HepG2 (cell line): ENCODE data around the gene PXT1. TPM values are rescaled to one million over a fixed set of nuclear protein-coding genes. Genes with fewer than 3 reads are reported as not detected.

Source experiments
- ARNTL ChIP-seq: sonication (generic); formaldehyde crosslinking; IDR thresholded peaks from 2 replicates; pipeline ENCODE4 v1.4.0; 2020; ENCODE audit warnings: mild to moderate bottlenecking, missing genetic modification reagents
- FOXP1 ChIP-seq, 2 experiments: fragments of 450-650 bp in 1 of 2; IDR thresholded peaks; 2 replicates each; pipeline ENCODE4 v1.6.1; 2017 to 2018; ENCODE audit warnings: antibody characterized with exemption in 1 of 2
- GATAD2A ChIP-seq: IDR thresholded peaks from 2 replicates; pipeline ENCODE4 v1.6.1; 2016
- HES4 ChIP-seq: sonication (generic); formaldehyde crosslinking; IDR thresholded peaks from 2 replicates; pipeline ENCODE4 v1.9.0; 2021; ENCODE audit warnings: mild to moderate bottlenecking, missing genetic modification reagents, borderline replicate concordance
- HNRNPH1 ChIP-seq: fragments of 200-400 bp; formaldehyde crosslinking; optimal IDR thresholded peaks from 2 replicates; pipeline ENCODE3; 2017; ENCODE audit warnings: mild to moderate bottlenecking, low read depth, low read length
- MIER2 ChIP-seq: IDR thresholded peaks from 2 replicates; pipeline ENCODE4 v1.6.1; 2016; ENCODE audit warnings: missing biosample characterization, missing genetic modification reagents
- NKX3-1 ChIP-seq: sonication (generic); formaldehyde crosslinking; IDR thresholded peaks from 2 replicates; pipeline ENCODE4 v1.5.0; 2020; ENCODE audit warnings: missing genetic modification reagents
- NR2F2 ChIP-seq: IDR thresholded peaks from 2 replicates; pipeline ENCODE4 v1.6.1; 2012; ENCODE audit warnings: low read depth, inconsistent platforms, borderline replicate concordance
- U2AF1 ChIP-seq: fragments of 200-400 bp; formaldehyde crosslinking; optimal IDR thresholded peaks from 2 replicates; pipeline ENCODE3; 2017; ENCODE audit warnings: mild to moderate bottlenecking, low read depth, low read length
- ZMYM2 ChIP-seq: sonication (generic); formaldehyde crosslinking; IDR thresholded peaks from 2 replicates; pipeline ENCODE4 v1.8.0; 2022; ENCODE audit warnings: mild to moderate bottlenecking, missing genetic modification reagents
- ZNF10 ChIP-seq: sonication (generic); formaldehyde crosslinking; IDR thresholded peaks from 2 replicates; pipeline ENCODE4 v1.4.0; 2020; ENCODE audit warnings: mild to moderate bottlenecking, low read depth, missing genetic modification reagents, borderline replicate concordance
- ZNF12 ChIP-seq: sonication (generic); formaldehyde crosslinking; IDR thresholded peaks from 2 replicates; pipeline ENCODE4 v1.5.0; 2020; ENCODE audit warnings: missing genetic modification reagents
- ZNF136 ChIP-seq: sonication (generic); formaldehyde crosslinking; IDR thresholded peaks from 2 replicates; pipeline ENCODE4 v1.8.1; 2022; ENCODE audit warnings: low read depth, mild to moderate bottlenecking, moderate library complexity, missing genetic modification reagents
- ZNF143 ChIP-seq: sonication (generic); formaldehyde crosslinking; IDR thresholded peaks from 2 replicates; pipeline ENCODE4 v1.4.0; 2020; ENCODE audit warnings: missing genetic modification reagents
- ZNF256 ChIP-seq: sonication (generic); formaldehyde crosslinking; conservative IDR thresholded peaks from 2 replicates; pipeline ENCODE4 v1.4.0; 2020; ENCODE audit warnings: missing genetic modification reagents
- ZNF296 ChIP-seq: sonication (generic); formaldehyde crosslinking; conservative IDR thresholded peaks from 2 replicates; pipeline ENCODE4 v1.5.0; 2020; ENCODE audit warnings: mild to moderate bottlenecking, missing genetic modification reagents
- ZNF550 ChIP-seq: sonication (generic); formaldehyde crosslinking; IDR thresholded peaks from 2 replicates; pipeline ENCODE4 v1.4.0; 2020; ENCODE audit warnings: mild to moderate bottlenecking, missing genetic modification reagents, borderline replicate concordance
- ZNF660 ChIP-seq: sonication (generic); formaldehyde crosslinking; IDR thresholded peaks from 2 replicates; pipeline ENCODE4 v1.5.1; 2020; ENCODE audit warnings: mild to moderate bottlenecking, low read depth, missing genetic modification reagents, borderline replicate concordance
- ZNF670 ChIP-seq: sonication (generic); formaldehyde crosslinking; IDR thresholded peaks from 2 replicates; pipeline ENCODE4 v1.8.0; 2022; ENCODE audit warnings: mild to moderate bottlenecking, missing genetic modification reagents, borderline replicate concordance
- ZNF713 ChIP-seq: sonication (generic); formaldehyde crosslinking; IDR thresholded peaks from 2 replicates; pipeline ENCODE4 v1.4.0; 2020; ENCODE audit warnings: mild to moderate bottlenecking, missing genetic modification reagents
- ZNF780A ChIP-seq: sonication (generic); formaldehyde crosslinking; IDR thresholded peaks from 2 replicates; pipeline ENCODE4 v1.8.0; 2022; ENCODE audit warnings: mild to moderate bottlenecking, missing genetic modification reagents, moderate library complexity
- ZSCAN22 ChIP-seq: sonication (generic); formaldehyde crosslinking; IDR thresholded peaks from 2 replicates; pipeline ENCODE4 v1.4.0; 2020; ENCODE audit warnings: mild to moderate bottlenecking, missing genetic modification reagents
- ZZZ3 ChIP-seq: sonication (generic); formaldehyde crosslinking; IDR thresholded peaks from 2 replicates; pipeline ENCODE4 v1.4.0; 2020; ENCODE audit warnings: missing genetic modification reagents, mild to moderate bottlenecking, borderline replicate concordance
- polyA plus RNA-seq, 8 experiments: library from polyadenylated mRNA; depleted of rRNA in 3 of 8; stranded (reverse) in 7 of 8; unstranded in 1 of 8; fragments of >200 nt; fragmentation: Illumina TruSeq in 4 of 8; extraction: Trizol in 4 of 8; gene quantifications; 2 replicates each; pipeline versions ENCODE4 v1.2.1 to v1.2.3, GENCODE V29; 2011 to 2016; ENCODE audit warnings: low read depth in 4 of 8, missing spikeins in 1 of 8, mixed read lengths in 1 of 8; ENCODE audit not compliant: insufficient read depth in 1 of 8
- total RNA-seq, 5 experiments: library from RNA; depleted of rRNA; stranded (reverse); fragments of >200 nt; fragmentation: Illumina TruSeq; extraction: Trizol; gene quantifications; 2 replicates each; pipeline ENCODE4 v1.2.3, GENCODE V29; 2016; ENCODE audit warnings: low read depth in 1 of 5
- TF ChIP-seq, protein P1 (sequence below): IDR thresholded peaks from 2 replicates; pipeline ENCODE4 v1.6.1; 2016; ENCODE audit warnings: low read depth, missing genetic modification reagents, missing compliant biosample characterization
- TF ChIP-seq, protein P2 (sequence below): IDR thresholded peaks from 2 replicates; pipeline ENCODE4 v1.6.1; 2016; ENCODE audit warnings: missing compliant biosample characterization, missing genetic modification reagents, borderline replicate concordance

PXT1 gene
- total and polyA plus RNA-seq, 2 of the 13 experiments (the other 11 are each of a cell fraction or from before 2014, with no cell fraction given): 0.04 TPM; not detected in 1

DNA sequence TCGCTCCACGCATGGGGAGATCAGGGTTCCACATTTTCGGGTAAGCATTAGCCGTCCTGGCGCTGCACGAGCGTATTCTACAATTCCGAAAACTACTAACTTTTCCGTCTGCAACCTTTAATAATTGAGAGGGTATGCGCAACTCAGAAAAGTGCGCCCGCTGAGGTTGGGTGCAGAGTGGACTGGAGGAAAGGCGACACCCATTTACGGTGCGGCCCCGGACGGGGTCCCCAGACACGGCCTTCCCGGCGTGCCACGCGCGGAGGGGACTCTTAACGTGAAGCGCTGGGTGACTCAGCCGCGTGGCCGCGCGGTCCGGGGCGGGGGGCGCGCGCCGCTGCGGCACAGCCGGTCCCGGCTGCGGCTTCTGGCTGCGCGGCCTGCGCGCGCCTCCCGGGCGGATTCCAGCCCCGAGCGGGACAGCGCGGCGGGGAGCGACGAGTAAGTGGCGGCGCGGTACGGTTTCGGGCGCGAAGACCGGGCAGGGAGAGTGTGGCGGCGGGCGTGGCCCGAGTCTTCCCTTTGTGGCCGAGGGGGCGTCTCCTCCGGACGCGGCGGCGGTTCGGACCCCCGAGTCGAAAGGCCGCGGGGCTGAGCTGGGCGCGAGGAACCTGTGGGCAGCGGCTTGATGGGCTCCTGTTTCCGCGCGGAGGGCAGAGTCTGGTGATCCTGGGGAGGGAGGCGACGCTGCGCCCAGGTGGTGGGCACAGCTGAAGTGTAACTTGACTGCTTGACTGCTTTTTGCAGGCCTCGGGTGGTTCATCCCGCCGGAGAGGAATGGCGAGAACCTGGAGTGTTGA lies at the start of gene PXT1, which contains the start of gene KCTD20 (continued):
- TF ChIP-seq, protein P1, sequence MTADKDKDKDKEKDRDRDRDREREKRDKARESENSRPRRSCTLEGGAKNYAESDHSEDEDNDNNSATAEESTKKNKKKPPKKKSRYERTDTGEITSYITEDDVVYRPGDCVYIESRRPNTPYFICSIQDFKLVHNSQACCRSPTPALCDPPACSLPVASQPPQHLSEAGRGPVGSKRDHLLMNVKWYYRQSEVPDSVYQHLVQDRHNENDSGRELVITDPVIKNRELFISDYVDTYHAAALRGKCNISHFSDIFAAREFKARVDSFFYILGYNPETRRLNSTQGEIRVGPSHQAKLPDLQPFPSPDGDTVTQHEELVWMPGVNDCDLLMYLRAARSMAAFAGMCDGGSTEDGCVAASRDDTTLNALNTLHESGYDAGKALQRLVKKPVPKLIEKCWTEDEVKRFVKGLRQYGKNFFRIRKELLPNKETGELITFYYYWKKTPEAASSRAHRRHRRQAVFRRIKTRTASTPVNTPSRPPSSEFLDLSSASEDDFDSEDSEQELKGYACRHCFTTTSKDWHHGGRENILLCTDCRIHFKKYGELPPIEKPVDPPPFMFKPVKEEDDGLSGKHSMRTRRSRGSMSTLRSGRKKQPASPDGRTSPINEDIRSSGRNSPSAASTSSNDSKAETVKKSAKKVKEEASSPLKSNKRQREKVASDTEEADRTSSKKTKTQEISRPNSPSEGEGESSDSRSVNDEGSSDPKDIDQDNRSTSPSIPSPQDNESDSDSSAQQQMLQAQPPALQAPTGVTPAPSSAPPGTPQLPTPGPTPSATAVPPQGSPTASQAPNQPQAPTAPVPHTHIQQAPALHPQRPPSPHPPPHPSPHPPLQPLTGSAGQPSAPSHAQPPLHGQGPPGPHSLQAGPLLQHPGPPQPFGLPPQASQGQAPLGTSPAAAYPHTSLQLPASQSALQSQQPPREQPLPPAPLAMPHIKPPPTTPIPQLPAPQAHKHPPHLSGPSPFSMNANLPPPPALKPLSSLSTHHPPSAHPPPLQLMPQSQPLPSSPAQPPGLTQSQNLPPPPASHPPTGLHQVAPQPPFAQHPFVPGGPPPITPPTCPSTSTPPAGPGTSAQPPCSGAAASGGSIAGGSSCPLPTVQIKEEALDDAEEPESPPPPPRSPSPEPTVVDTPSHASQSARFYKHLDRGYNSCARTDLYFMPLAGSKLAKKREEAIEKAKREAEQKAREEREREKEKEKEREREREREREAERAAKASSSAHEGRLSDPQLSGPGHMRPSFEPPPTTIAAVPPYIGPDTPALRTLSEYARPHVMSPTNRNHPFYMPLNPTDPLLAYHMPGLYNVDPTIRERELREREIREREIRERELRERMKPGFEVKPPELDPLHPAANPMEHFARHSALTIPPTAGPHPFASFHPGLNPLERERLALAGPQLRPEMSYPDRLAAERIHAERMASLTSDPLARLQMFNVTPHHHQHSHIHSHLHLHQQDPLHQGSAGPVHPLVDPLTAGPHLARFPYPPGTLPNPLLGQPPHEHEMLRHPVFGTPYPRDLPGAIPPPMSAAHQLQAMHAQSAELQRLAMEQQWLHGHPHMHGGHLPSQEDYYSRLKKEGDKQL (CRISPR knock-in tag): no peak
- TF ChIP-seq ZNF296: 0 out of 2 replicates have a peak, but pooled peaks have one; percentile 41
- no peak for TF ChIP-seq ZMYM2 (CRISPR knock-in tag)
- TF ChIP-seq, protein P2, sequence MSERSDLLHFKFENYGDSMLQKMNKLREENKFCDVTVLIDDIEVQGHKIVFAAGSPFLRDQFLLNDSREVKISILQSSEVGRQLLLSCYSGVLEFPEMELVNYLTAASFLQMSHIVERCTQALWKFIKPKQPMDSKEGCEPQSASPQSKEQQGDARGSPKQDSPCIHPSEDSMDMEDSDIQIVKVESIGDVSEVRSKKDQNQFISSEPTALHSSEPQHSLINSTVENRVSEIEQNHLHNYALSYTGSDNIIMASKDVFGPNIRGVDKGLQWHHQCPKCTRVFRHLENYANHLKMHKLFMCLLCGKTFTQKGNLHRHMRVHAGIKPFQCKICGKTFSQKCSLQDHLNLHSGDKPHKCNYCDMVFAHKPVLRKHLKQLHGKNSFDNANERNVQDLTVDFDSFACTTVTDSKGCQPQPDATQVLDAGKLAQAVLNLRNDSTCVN (CRISPR knock-in tag): 0 out of 2 replicates have a peak, but pooled peaks have one; percentile 34
- TF ChIP-seq HES4 (CRISPR knock-in tag): peak; percentile 79
- no peak for TF ChIP-seq ZNF780A (CRISPR knock-in tag)
- no peak for TF ChIP-seq ZNF550 (CRISPR knock-in tag)
- peak; percentile 71 for TF ChIP-seq U2AF1
- no peak for TF ChIP-seq HNRNPH1
- TF ChIP-seq FOXP1 (IDR thresholded peaks at IDR 0.05): no peak
- TF ChIP-seq FOXP1 (CRISPR knock-in tag; IDR thresholded peaks at IDR 0.05): peak; percentile 42; the same call in 1 of the 2 replicates
- TF ChIP-seq ZNF12 (CRISPR knock-in tag): peak; percentile 29; the same call in 1 of the 2 replicates
- peak; percentile 65; the same call in 1 of the 2 replicates for TF ChIP-seq ZZZ3 (CRISPR knock-in tag)
- TF ChIP-seq ZNF670: peak; percentile 71; the same call in 1 of the 2 replicates
- no peak for TF ChIP-seq ZSCAN22 (CRISPR knock-in tag)
- TF ChIP-seq ARNTL (CRISPR knock-in tag): no peak; the same call in none of the 2 replicates
- peak; percentile 81 for TF ChIP-seq GATAD2A
- peak; percentile 90 for TF ChIP-seq ZNF143 (CRISPR knock-in tag)
- TF ChIP-seq ZNF136 (CRISPR knock-in tag): 0 out of 2 replicates have a peak, but pooled peaks have one; percentile 27
- peak; percentile 75 for TF ChIP-seq MIER2 (CRISPR knock-in tag)
- TF ChIP-seq ZNF256: no peak; the same call in 1 of the 2 replicates
- peak; percentile 37; the same call in 1 of the 2 replicates for TF ChIP-seq NR2F2
- TF ChIP-seq NKX3-1: no peak
- no peak for TF ChIP-seq ZNF10 (CRISPR knock-in tag)
- TF ChIP-seq ZNF660 (CRISPR knock-in tag): no peak
- TF ChIP-seq ZNF713 (CRISPR knock-in tag): peak; percentile 85; the same call in 1 of the 2 replicates
